Mucosa of descending colon (tissue), 3 donors: ENCODE data around the gene C4orf54. TPM values are rescaled to one million over a fixed set of nuclear protein-coding genes. Genes with fewer than 3 reads are reported as not detected.

Experiments
- ATAC-seq: fragments of 200-7000 bp; cut with Tn5 transposase; one replicate; pipeline ENCODE4 v1.9.1; 2020; ENCODE audit warnings: mild to moderate bottlenecking, moderate library complexity
- DNase-seq, 3 donors: peaks; one replicate each; pipeline ENCODE4 v3.0.0-alpha.2; 2020
- H3K36me3 ChIP-seq: fragments of 200-600 bp; one replicate; pipeline ENCODE4 v1.8.0; 2021; ENCODE audit warnings: low read depth, mild to moderate bottlenecking
- H3K4me1 ChIP-seq: fragments of 200-600 bp; one replicate; pipeline ENCODE4 v1.8.0; 2021; ENCODE audit warnings: low read depth, mild to moderate bottlenecking
- H3K4me3 ChIP-seq: fragments of 200-600 bp; one replicate; pipeline ENCODE4 v1.8.0; 2021; ENCODE audit warnings: mild to moderate bottlenecking
- H3K9me3 ChIP-seq: fragments of 200-600 bp; one replicate; pipeline ENCODE4 v1.8.0; 2021; ENCODE audit warnings: mild to moderate bottlenecking
- intact Hi-C, 2 donors: fragments of 100-400 bp; cut with DNase I in 1 of 2; cut with micrococcal nuclease in 1 of 2; formaldehyde crosslinking; loops; one replicate each; pipeline versions ENCODE4 v1.11.0 to v1.11.1; 2022; cut with DNase I, micrococcal nuclease
- long read RNA-seq, 2 donors: library from polyadenylated mRNA; unstranded; transcript quantifications; one replicate each; pipeline ENCODE4 v2.0.0, GENCODE V29; 2019 to 2021
- total RNA-seq, 3 donors: library from RNA; stranded (reverse); fragmentation: NEBNext Ultra II Directional in 2 of 3; extraction: Animal tissue kit (Norgen Biotek cat#: 25700) in 2 of 3; gene quantifications; one replicate each; pipeline versions ENCODE4 v1.2.1 to v1.2.4, GENCODE V29; 2021 to 2023
- TF ChIP-seq, protein P1 (sequence below): fragments of 200-600 bp; IDR thresholded peaks from one replicate; pipeline ENCODE4 v1.8.0; 2022; ENCODE audit warnings: antibody characterized with exemption, mild to moderate bottlenecking
- donor health status: DM: no; HTN: no; CAD: no; lungs with moderate emphysema.
- donor health status: DM: no; HTN: no; CAD: no.
- donor health status: DM: no; HTN: yes; CAD: no.

The C4orf54 gene
- under 1 TPM in 1 of 3 donors, not detected in 2; 0.02 TPM for total RNA-seq
- long read RNA-seq, donor 1 = 0 reads
- long read RNA-seq, donor 2 = 0 reads

GRCh38 chr4:99657798-99658197, at the start of gene C4orf54:
C4orf54 (minus strand) TSS chr4:99657828; CDS start chr4:99654648, 3,180 bp downstream.
- Histone ChIP-seq H3K36me3 (no peaks in the 10 kb centered on the region), H3K4me1 (no peaks in the 10 kb centered on the region), H3K4me3 (no peak within 1 kb of the TSS), H3K9me3 (no peaks in the 10 kb centered on the region)
- intact Hi-C loops = no loop called here
- DNase-seq = no peak
- TF ChIP-seq, protein P1, sequence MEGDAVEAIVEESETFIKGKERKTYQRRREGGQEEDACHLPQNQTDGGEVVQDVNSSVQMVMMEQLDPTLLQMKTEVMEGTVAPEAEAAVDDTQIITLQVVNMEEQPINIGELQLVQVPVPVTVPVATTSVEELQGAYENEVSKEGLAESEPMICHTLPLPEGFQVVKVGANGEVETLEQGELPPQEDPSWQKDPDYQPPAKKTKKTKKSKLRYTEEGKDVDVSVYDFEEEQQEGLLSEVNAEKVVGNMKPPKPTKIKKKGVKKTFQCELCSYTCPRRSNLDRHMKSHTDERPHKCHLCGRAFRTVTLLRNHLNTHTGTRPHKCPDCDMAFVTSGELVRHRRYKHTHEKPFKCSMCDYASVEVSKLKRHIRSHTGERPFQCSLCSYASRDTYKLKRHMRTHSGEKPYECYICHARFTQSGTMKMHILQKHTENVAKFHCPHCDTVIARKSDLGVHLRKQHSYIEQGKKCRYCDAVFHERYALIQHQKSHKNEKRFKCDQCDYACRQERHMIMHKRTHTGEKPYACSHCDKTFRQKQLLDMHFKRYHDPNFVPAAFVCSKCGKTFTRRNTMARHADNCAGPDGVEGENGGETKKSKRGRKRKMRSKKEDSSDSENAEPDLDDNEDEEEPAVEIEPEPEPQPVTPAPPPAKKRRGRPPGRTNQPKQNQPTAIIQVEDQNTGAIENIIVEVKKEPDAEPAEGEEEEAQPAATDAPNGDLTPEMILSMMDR = no peak
- no peak for ATAC-seq

- H3K9me3 ChIP-seq = no peaks in the 10 kb centered on the region
- no peaks in the 10 kb centered on the region for H3K4me1 ChIP-seq
- intact Hi-C loops = no loop called here
- no peak overlapping the region for H3K4me3 ChIP-seq
- TF ChIP-seq, protein P1 = no peak
- H3K36me3 ChIP-seq = no peaks in the 10 kb centered on the region
- DNase-seq = no peak
- no peak for ATAC-seq
These were observed 48.3 kb upstream of the C4orf54 start for GRCh38 chr4:99705891-99706290.

- TF ChIP-seq, protein P1 = no peak
- intact Hi-C loops = no loop called here
- Histone ChIP-seq H3K36me3 (no peaks in the 10 kb centered on the region), H3K4me1 (no peaks in the 10 kb centered on the region), H3K9me3 (no peaks in the 10 kb centered on the region), H3K4me3 (no peak overlapping the region)
- DNase-seq (no peak), ATAC-seq (no peak)
These were observed 39.2 kb upstream of the C4orf54 start for GRCh38 chr4:99696801-99697200.

GRCh38 chr4:99693140-99693539, 35.5 kb upstream of the C4orf54 start:
- Histone ChIP-seq H3K4me3 (no peak overlapping the region), H3K9me3 (no peaks in the 10 kb centered on the region), H3K4me1 (no peaks in the 10 kb centered on the region), H3K36me3 (no peaks in the 10 kb centered on the region)
- TF ChIP-seq, protein P1 = no peak
- no peak for DNase-seq
- ATAC-seq = no peak
- intact Hi-C loops = no loop called here

DNA sequence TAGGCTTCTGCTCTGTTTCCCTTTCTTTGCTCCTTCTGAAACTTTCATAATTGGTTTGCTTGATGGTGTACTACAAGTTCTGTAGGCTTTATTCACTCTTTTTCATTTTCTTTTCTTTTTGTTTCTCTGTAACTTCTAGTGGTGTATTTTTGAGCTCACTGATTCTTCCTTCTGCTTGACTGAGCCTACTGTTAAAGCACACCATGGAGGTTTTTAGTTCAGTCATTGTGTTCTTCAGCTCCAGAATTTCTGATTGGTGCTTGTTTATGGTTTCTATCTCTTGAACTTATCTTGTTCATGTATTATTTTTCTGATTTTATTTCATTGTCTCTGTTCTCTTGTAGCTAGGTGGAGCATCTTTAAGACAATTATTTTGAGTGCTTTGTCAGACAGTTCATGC, 33.4 kb upstream of the C4orf54 start:
- TF ChIP-seq, protein P1 = no peak

DNA sequence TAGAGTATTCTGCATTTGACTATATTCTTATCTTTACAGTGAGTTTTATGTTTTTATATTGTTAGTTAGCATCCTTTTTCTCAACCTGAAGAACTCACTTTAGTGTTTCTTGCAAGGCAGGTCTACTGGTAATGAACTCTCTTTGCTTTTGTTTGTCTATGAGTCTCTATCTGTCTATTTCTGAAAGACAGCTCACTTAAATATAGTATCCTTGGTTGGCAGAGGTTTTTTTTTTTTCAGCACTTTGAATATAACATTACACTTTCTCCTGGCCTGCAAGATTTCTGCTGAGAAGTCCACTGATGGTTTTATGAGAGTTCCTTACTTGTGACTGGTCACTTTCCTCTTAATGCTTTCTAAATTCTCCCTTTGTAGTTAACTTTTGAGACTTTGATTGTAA, 32.8 kb upstream of the C4orf54 start:
- ATAC-seq (no peak), DNase-seq (no peak)
- Histone ChIP-seq H3K4me1 (no peaks in the 10 kb centered on the region), H3K36me3 (no peaks in the 10 kb centered on the region), H3K9me3 (no peaks in the 10 kb centered on the region), H3K4me3 (no peak overlapping the region)
- intact Hi-C loops = no loop called here
- TF ChIP-seq, protein P1 = no peak

More for the DNA sequence above, 33.4 kb upstream of the C4orf54 start:
- Histone ChIP-seq H3K9me3 (no peaks in the 10 kb centered on the region), H3K36me3 (no peaks in the 10 kb centered on the region), H3K4me1 (no peaks in the 10 kb centered on the region), H3K4me3 (no peak overlapping the region)
- no peak for ATAC-seq
- intact Hi-C loops = no loop called here
- DNase-seq = no peak
